ENCODE measurements around the gene NCAPH2. TPM values are rescaled to one million over a fixed set of nuclear protein-coding genes. Genes with fewer than 3 reads are reported as not detected.

The NCAPH2 gene
- polyA plus RNA-seq, 3 donors, result 12.5 to 23.6 (median 18.1) TPM

DNA sequence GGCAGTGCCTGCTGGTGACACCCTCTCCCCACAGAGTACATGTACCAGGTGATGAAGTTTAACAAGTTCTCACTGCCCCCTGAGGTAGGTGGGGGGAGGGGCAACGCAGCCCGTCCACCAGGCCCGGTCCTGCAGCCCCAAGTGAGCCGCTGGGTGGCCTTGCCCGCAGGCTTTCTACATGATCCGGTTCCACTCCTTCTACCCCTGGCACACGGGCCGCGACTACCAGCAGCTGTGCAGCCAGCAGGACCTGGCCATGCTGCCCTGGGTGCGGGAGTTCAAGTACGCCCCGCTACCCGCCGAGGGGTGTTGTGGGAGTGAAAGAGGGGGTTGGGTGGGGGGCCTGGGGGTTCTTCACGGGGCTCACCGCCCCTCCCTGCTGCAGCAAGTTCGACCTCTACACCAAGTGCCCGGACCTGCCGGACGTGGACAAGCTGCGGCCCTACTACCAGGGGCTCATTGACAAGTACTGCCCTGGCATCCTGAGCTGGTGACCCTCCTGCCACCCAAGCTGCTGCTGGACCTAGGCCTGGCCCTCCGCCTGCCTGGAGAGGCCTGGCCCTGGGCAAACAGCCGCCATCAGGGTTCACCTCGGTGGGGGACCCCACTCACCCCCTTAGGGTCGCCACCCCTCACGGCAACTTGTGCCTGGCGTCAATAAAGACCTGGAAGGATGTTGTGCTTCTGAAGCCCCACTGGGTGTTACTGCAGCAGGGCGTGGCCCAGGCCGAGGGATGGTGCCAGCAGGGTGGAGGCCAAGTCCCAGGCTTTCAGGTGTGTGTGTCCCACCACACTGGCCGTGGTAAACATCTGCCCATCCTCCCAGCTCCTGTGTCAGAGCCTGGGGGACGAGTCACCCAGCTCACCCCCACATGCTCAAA lies 18.4 kb upstream of the NCAPH2 start:
- peaks cover 8 to 21% (median 11%) of the 10 kb centered on the region in 3 donors for H3K27me3 Mint-ChIP-seq (ENCODE audit: low read depth in 3 of 3)
- TF ChIP-seq, protein P1, sequence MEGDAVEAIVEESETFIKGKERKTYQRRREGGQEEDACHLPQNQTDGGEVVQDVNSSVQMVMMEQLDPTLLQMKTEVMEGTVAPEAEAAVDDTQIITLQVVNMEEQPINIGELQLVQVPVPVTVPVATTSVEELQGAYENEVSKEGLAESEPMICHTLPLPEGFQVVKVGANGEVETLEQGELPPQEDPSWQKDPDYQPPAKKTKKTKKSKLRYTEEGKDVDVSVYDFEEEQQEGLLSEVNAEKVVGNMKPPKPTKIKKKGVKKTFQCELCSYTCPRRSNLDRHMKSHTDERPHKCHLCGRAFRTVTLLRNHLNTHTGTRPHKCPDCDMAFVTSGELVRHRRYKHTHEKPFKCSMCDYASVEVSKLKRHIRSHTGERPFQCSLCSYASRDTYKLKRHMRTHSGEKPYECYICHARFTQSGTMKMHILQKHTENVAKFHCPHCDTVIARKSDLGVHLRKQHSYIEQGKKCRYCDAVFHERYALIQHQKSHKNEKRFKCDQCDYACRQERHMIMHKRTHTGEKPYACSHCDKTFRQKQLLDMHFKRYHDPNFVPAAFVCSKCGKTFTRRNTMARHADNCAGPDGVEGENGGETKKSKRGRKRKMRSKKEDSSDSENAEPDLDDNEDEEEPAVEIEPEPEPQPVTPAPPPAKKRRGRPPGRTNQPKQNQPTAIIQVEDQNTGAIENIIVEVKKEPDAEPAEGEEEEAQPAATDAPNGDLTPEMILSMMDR (IDR thresholded peaks at IDR 0.05), result no peak
- Histone ChIP-seq H3K4me1 (ENCODE audit: control insufficient read depth in 1 of 2, insufficient read depth in 2 of 2, low read length in 2 of 2) (peaks cover 0 to 9% of the 10 kb centered on the region in 2 donors), H3K27me3 (ENCODE audit: control insufficient read depth in 2 of 2, insufficient read depth in 2 of 2, low read length in 2 of 2) (no peaks in the 10 kb centered on the region), H3K9ac (ENCODE audit: insufficient read depth, low read length, poor library complexity, severe bottlenecking) (no peak overlapping the region), H3K36me3 (replicated peaks in 1 of 2; ENCODE audit: control insufficient read depth in 1 of 2, insufficient read depth in 2 of 2, low read length in 2 of 2) (no peaks in the 10 kb centered on the region), H4K20me1 (ENCODE audit: insufficient read depth, low read length) (no peaks in the 10 kb centered on the region), H3K4me3 (replicated peaks in 1 of 3; ENCODE audit: low read depth in 2 of 3, low read length in 3 of 3) (no peak overlapping the region), H2AFZ (ENCODE audit: insufficient read depth, low read depth, low read length, poor library complexity, severe bottlenecking) (no peak overlapping the region), H3K9me3 (replicated peaks in 1 of 2; ENCODE audit: control insufficient read depth in 1 of 2, insufficient read depth in 1 of 2, low read length in 2 of 2) (no peaks in the 10 kb centered on the region), H3K79me2 (ENCODE audit: insufficient read depth, low read length) (no peaks in the 10 kb centered on the region), H3K4me2 (replicated peaks; ENCODE audit: extremely low read depth, low read length, poor library complexity, severe bottlenecking) (no peak overlapping the region), H3K27ac (ENCODE audit: low read depth in 1 of 2, low read length in 2 of 2) (no peak overlapping the region)
- intact Hi-C loops (cut with micrococcal nuclease), result loop anchor here in 1 of 2 donors (10.0 kb wide), 1 partner anchor 135 kb away; no protein-coding TSS in a partner anchor
- no peak overlapping the region for H3K27ac Mint-ChIP-seq
- WGBS (ENCODE audit: insufficient coverage), result 87% methylated on average over 21 of the region's 31 CpGs
- no peak overlapping the region for H3K4me3 Mint-ChIP-seq
- peaks cover 8% of the 10 kb centered on the region for H3K4me1 Mint-ChIP-seq
- no peaks in the 10 kb centered on the region for H3K9me3 Mint-ChIP-seq
- DNase-seq, result no peak
- H3K36me3 Mint-ChIP-seq, result no peaks in the 10 kb centered on the region

DNA sequence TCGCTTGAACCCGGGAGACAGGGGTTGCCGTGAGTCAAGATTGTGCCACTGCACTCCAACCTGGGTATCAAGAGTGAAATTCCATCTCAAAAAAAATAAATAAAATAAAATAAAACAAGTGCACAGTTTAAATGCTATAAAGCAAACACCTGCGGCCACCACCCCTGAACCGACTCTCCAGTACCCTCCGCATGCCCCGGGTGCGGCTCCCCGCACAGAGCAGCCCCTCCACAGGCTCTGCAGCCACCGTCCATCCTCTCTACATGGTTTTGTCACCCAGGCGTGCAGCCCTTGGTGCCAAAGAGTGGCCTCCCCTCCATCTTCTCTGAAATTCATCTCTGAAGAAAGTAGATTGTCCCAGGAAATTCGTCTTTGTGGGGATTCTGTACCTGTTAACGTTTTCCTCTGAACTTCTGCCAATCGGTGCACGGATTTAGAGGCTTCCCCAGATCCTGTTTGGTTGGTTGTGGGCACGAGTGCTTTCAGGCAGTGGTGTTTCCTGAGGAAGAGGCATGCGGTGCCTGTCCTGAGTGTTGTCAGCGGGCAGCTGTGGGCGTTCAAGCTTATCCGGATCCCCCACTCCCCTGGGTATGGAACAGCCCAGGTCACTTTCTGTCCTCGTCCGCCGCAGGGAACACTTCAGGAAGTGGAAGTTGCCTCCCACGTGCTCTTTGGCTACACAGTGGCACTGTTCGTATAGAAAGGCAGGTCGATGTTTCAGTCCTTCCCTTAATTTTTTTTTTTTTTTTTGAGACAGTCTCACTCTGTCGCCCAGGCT lies 17.3 kb upstream of the NCAPH2 start:
- no peaks in the 10 kb centered on the region for H4K20me1 ChIP-seq (ENCODE audit: insufficient read depth, low read length)
- intact Hi-C loops (cut with micrococcal nuclease), result loop anchor here in 1 of 2 donors (10.0 kb wide), 1 partner anchor 136 kb away; no protein-coding TSS in a partner anchor
- H3K9me3 Mint-ChIP-seq, result no peaks in the 10 kb centered on the region
- no peaks in the 10 kb centered on the region for H3K27me3 ChIP-seq (ENCODE audit: control insufficient read depth in 2 of 2, insufficient read depth in 2 of 2, low read length in 2 of 2)
- peak in 2 of 3 donors; percentile 22 to 38 for DNase-seq
- no peak overlapping the region for H3K27ac Mint-ChIP-seq
- TF ChIP-seq, protein P1 (IDR thresholded peaks at IDR 0.05), result no peak
- H3K27ac ChIP-seq (ENCODE audit: low read depth in 1 of 2, low read length in 2 of 2), result no peak overlapping the region
- peaks cover 0 to 9% of the 10 kb centered on the region in 2 donors for H3K4me1 ChIP-seq (ENCODE audit: control insufficient read depth in 1 of 2, insufficient read depth in 2 of 2, low read length in 2 of 2)
- peak overlapping the region; percentile 21 for H3K9ac ChIP-seq (ENCODE audit: insufficient read depth, low read length, poor library complexity, severe bottlenecking)
- no peaks in the 10 kb centered on the region for H3K79me2 ChIP-seq (ENCODE audit: insufficient read depth, low read length)
- peaks cover 5 to 10% (median 9%) of the 10 kb centered on the region in 3 donors for H3K27me3 Mint-ChIP-seq (ENCODE audit: low read depth in 3 of 3)
- H3K4me2 ChIP-seq (replicated peaks; ENCODE audit: extremely low read depth, low read length, poor library complexity, severe bottlenecking), result peak overlapping the region; percentile 27
- no peaks in the 10 kb centered on the region for H3K9me3 ChIP-seq (replicated peaks in 1 of 2; ENCODE audit: control insufficient read depth in 1 of 2, insufficient read depth in 1 of 2, low read length in 2 of 2)
- H2AFZ ChIP-seq (ENCODE audit: insufficient read depth, low read depth, low read length, poor library complexity, severe bottlenecking), result peak overlapping the region; percentile 68
- H3K36me3 Mint-ChIP-seq, result no peaks in the 10 kb centered on the region
- H3K4me1 Mint-ChIP-seq, result peaks cover 8% of the 10 kb centered on the region
- no peaks in the 10 kb centered on the region for H3K36me3 ChIP-seq (replicated peaks in 1 of 2; ENCODE audit: control insufficient read depth in 1 of 2, insufficient read depth in 2 of 2, low read length in 2 of 2)
- peak overlapping the region in 1 of 3 experiments; percentile 20 for H3K4me3 ChIP-seq (replicated peaks in 1 of 3; ENCODE audit: low read depth in 2 of 3, low read length in 3 of 3)
- H3K4me3 Mint-ChIP-seq, result peak overlapping the region; percentile 63 to 86
- WGBS (ENCODE audit: insufficient coverage), result 30% methylated on average over 21 of the region's 27 CpGs
